Brain microvascular endothelial cell (primary cell): Measurements from ENCODE around the gene QPCT.

Source experiments
- DNase-seq: peaks from one replicate; pipeline ENCODE4 v3.0.0-alpha.2; 2020
- H3K27ac ChIP-seq: fragments of 250-450 bp; sonication (Bioruptor Pico); 2 replicates; pipeline ENCODE4 v1.5.1; 2020; ENCODE audit warnings: mild to moderate bottlenecking, moderate library complexity
- H3K27me3 ChIP-seq: fragments of 250-450 bp; sonication (Bioruptor Pico); replicated peaks from 2 replicates; pipeline ENCODE4 v1.5.1; 2020; ENCODE audit warnings: mild to moderate bottlenecking
- H3K36me3 ChIP-seq: fragments of 250-450 bp; sonication (Bioruptor Pico); replicated peaks from 2 replicates; pipeline ENCODE4 v1.5.1; 2020; ENCODE audit warnings: mild to moderate bottlenecking
- H3K4me3 ChIP-seq: 2 replicates; pipeline ENCODE4 v1.5.1; 2011; ENCODE audit warnings: low read depth, mild to moderate bottlenecking, control low read depth, low read length, moderate library complexity
- CTCF ChIP-seq: IDR thresholded peaks from 2 replicates; pipeline ENCODE4 v1.5.1; 2011; ENCODE audit warnings: low read depth, mild to moderate bottlenecking, moderate library complexity, low read length, control low read depth, inconsistent platforms; ENCODE audit errors: missing control alignments
- in situ Hi-C: cut with HindIII; loops from 2 replicates; pipeline ENCODE4 v1.10.0; 2017; ENCODE audit warnings: low sequenced_read_pairs, low pct_ligation_motif_present

The QPCT gene

GRCh38 chr2:37326285-37326684 lies 18.1 kb upstream of the QPCT start:
- H3K4me3 ChIP-seq: no peak overlapping the region

GRCh38 chr2:37326866-37327634 lies 17.4 kb upstream of the QPCT start:
- Histone ChIP-seq H3K27ac (no peak overlapping the region), H3K36me3 (no peaks in the 10 kb centered on the region), H3K4me3 (no peak overlapping the region), H3K27me3 (no peaks in the 10 kb centered on the region)
- in situ Hi-C loops: no loop called here
- TF ChIP-seq CTCF: no peak
- DNase-seq: no peak

More at GRCh38 chr2:37326285-37326684, 18.1 kb upstream of the QPCT start:
- peak overlapping the region; percentile 64 for H3K27ac ChIP-seq
- no peak for TF ChIP-seq CTCF
- DNase-seq: peak; percentile 78
- no peaks in the 10 kb centered on the region for H3K27me3 ChIP-seq
- H3K36me3 ChIP-seq: no peaks in the 10 kb centered on the region
- in situ Hi-C loops: no loop called here

- no peak for DNase-seq
- in situ Hi-C loops: no loop called here
- no peak overlapping the region for H3K27ac ChIP-seq
- H3K36me3 ChIP-seq: no peaks in the 10 kb centered on the region
- no peak overlapping the region for H3K4me3 ChIP-seq
- no peaks in the 10 kb centered on the region for H3K27me3 ChIP-seq
- no peak for TF ChIP-seq CTCF
These were observed 13.7 kb upstream of the QPCT start for GRCh38 chr2:37330681-37331080.

GRCh38 chr2:37332560-37332959 lies 11.9 kb upstream of the QPCT start:
- H3K27me3 ChIP-seq: no peaks in the 10 kb centered on the region
- H3K36me3 ChIP-seq: no peaks in the 10 kb centered on the region
- no peak overlapping the region for H3K4me3 ChIP-seq
- no peak for DNase-seq
- in situ Hi-C loops: no loop called here
- H3K27ac ChIP-seq: no peak overlapping the region
- no peak for TF ChIP-seq CTCF

- Histone ChIP-seq H3K27ac (no peak overlapping the region), H3K4me3 (no peak overlapping the region), H3K27me3 (no peaks in the 10 kb centered on the region), H3K36me3 (no peaks in the 10 kb centered on the region)
- in situ Hi-C loops: no loop called here
- TF ChIP-seq CTCF: no peak
- DNase-seq: no peak
These were observed 11.2 kb upstream of the QPCT start for GRCh38 chr2:37333256-37333655.

GRCh38 chr2:37335604-37336003 lies 8.8 kb upstream of the QPCT start:
- Histone ChIP-seq H3K27me3 (no peaks in the 10 kb centered on the region), H3K4me3 (no peak overlapping the region), H3K36me3 (no peaks in the 10 kb centered on the region), H3K27ac (no peak overlapping the region)
- TF ChIP-seq CTCF: no peak
- DNase-seq: no peak
- in situ Hi-C loops: no loop called here
